SU-DHL-6 (cell line): Measurements from ENCODE around the gene BMERB1.

Experiments used
- EZH2phosphoT487 ChIP-seq: fragments of 200-600 bp; sonication (generic), shearing (Covaris generic); conservative IDR thresholded peaks from 2 replicates; pipeline ENCODE4 v1.6.1; 2018; ENCODE audit warnings: mild to moderate bottlenecking, antibody characterized with exemption, low read length, moderate library complexity, mixed read lengths
- TF ChIP-seq, protein P1 (sequence below): fragments of 200-600 bp; sonication (generic); IDR thresholded peaks from one replicate; pipeline ENCODE4 v1.5.1; 2017; ENCODE audit warnings: antibody characterized with exemption, mild to moderate bottlenecking, low read length, moderate library complexity; ENCODE audit not compliant: insufficient read depth, poor library complexity, severe bottlenecking

DNA sequence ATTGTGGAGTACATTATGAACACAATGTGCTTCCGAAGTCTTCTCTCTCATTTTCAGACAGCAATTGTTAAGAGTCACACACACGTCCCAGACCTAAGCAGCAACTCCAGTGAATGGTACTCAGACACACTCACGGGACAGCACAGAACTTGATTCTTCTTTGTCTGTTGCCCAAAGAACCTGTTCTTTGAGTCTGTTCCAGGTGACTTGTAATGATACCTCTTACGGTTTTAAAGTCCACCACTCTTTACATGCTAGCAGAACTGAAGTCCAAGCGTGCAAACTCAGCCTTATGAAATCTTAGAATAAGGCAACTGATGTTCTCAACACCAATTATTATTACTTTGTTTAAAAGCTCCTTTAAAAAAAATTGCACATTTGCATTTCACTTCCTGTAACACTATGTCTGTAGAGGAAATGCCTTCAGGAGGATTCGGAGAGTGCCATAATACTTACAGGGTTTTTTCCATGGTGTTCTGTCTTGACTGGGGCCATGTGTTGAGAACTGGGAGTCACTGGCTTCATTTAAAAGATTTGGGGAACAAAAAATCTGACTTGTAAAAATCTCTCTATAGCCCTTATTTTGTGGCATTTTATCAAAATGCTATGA is 160.4 kb downstream of the BMERB1 start:
- TF ChIP-seq, protein P1, sequence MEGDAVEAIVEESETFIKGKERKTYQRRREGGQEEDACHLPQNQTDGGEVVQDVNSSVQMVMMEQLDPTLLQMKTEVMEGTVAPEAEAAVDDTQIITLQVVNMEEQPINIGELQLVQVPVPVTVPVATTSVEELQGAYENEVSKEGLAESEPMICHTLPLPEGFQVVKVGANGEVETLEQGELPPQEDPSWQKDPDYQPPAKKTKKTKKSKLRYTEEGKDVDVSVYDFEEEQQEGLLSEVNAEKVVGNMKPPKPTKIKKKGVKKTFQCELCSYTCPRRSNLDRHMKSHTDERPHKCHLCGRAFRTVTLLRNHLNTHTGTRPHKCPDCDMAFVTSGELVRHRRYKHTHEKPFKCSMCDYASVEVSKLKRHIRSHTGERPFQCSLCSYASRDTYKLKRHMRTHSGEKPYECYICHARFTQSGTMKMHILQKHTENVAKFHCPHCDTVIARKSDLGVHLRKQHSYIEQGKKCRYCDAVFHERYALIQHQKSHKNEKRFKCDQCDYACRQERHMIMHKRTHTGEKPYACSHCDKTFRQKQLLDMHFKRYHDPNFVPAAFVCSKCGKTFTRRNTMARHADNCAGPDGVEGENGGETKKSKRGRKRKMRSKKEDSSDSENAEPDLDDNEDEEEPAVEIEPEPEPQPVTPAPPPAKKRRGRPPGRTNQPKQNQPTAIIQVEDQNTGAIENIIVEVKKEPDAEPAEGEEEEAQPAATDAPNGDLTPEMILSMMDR: no peak
- no peak for TF ChIP-seq EZH2phosphoT487
